SU-DHL-6 (cell line): Measurements from ENCODE around the gene EMX1.

Experiments
- EZH2phosphoT487 ChIP-seq: fragments of 200-600 bp; sonication (generic), shearing (Covaris generic); conservative IDR thresholded peaks from 2 replicates; pipeline ENCODE4 v1.6.1; 2018; ENCODE audit warnings: mild to moderate bottlenecking, antibody characterized with exemption, low read length, moderate library complexity, mixed read lengths
- TF ChIP-seq, protein P1 (sequence below): fragments of 200-600 bp; sonication (generic); IDR thresholded peaks from one replicate; pipeline ENCODE4 v1.5.1; 2017; ENCODE audit warnings: antibody characterized with exemption, mild to moderate bottlenecking, low read length, moderate library complexity; ENCODE audit not compliant: insufficient read depth, poor library complexity, severe bottlenecking

DNA sequence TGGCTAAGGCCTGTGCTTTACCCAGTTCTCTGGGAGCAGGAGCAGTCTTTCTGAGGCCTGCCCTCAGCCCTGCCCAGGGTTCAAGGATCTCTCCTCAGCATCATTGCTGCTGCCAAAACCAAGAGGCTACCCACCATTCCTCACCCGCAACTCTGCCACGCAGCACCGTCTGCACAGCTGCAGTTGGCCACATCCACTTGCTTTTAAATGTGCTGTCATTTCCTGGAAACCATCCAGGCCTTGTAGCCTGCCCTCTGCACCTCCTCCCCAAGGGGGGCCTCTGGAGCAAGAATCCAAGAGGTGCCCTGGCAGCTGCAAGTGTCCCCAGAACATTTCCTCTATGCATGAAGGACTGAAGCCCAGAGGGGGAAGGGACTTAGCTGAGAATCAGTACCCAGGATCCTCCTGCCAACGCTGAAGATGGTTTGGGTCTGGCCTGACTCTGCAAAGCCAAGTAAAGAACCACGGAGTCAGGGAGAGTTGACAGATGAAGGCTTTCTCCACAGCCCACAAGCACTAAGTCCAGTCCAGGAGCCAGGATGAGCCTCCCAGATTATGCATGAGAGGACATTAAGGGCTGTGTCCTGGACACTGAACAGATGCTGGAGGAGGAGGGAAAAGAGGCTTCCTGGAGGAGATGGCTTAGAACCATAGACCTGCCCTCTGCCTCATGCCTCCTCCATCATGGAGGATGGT, 14.9 kb downstream of the EMX1 start:
- TF ChIP-seq, protein P1, sequence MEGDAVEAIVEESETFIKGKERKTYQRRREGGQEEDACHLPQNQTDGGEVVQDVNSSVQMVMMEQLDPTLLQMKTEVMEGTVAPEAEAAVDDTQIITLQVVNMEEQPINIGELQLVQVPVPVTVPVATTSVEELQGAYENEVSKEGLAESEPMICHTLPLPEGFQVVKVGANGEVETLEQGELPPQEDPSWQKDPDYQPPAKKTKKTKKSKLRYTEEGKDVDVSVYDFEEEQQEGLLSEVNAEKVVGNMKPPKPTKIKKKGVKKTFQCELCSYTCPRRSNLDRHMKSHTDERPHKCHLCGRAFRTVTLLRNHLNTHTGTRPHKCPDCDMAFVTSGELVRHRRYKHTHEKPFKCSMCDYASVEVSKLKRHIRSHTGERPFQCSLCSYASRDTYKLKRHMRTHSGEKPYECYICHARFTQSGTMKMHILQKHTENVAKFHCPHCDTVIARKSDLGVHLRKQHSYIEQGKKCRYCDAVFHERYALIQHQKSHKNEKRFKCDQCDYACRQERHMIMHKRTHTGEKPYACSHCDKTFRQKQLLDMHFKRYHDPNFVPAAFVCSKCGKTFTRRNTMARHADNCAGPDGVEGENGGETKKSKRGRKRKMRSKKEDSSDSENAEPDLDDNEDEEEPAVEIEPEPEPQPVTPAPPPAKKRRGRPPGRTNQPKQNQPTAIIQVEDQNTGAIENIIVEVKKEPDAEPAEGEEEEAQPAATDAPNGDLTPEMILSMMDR = no peak
- TF ChIP-seq EZH2phosphoT487 = no peak
